Fibroblast of lung (primary cell): ENCODE results near the gene CNST.

Source experiments
- CTCF ChIP-seq, 2 donors: IDR thresholded peaks in 1 of 2; conservative IDR thresholded peaks in 1 of 2; 1 replicate in 1 of 2; 2 replicates in 1 of 2; pipeline ENCODE4 v1.5.1; 2011 to 2012; ENCODE audit warnings: low read length in 2 of 2, control low read depth in 1 of 2, inconsistent platforms in 1 of 2, low read depth in 1 of 2, mild to moderate bottlenecking in 1 of 2
- EZH2 ChIP-seq: IDR thresholded peaks from 2 replicates; pipeline ENCODE4 v1.5.1; 2012; ENCODE audit warnings: low read length, control low read depth, mild to moderate bottlenecking; ENCODE audit errors: missing control alignments

- TF ChIP-seq CTCF (conservative IDR thresholded peaks at IDR 0.05 in 1 of 2, IDR thresholded peaks at IDR 0.05 in 1 of 2; ENCODE audit: low read depth in 1 of 2, low read length in 2 of 2) (no peak), EZH2 (no peak)
Observed at GRCh38 chr1:246629976-246630375, 63.7 kb downstream of the CNST start.
